B cell (primary cell): ENCODE results near the gene PNPLA1.

Source experiments
- EZH2 ChIP-seq: IDR thresholded peaks from 2 replicates; pipeline ENCODE4 v1.6.1; 2012; ENCODE audit warnings: borderline replicate concordance, low read depth, mild to moderate bottlenecking, moderate library complexity, low read length; ENCODE audit not compliant: insufficient read depth, poor library complexity, severe bottlenecking
- TF ChIP-seq, protein P1 (sequence below): fragments of 200-600 bp; IDR thresholded peaks from one replicate; pipeline ENCODE4 v1.8.0; 2022; ENCODE audit warnings: antibody characterized with exemption, mild to moderate bottlenecking

- TF ChIP-seq EZH2: no peak
- TF ChIP-seq, protein P1, sequence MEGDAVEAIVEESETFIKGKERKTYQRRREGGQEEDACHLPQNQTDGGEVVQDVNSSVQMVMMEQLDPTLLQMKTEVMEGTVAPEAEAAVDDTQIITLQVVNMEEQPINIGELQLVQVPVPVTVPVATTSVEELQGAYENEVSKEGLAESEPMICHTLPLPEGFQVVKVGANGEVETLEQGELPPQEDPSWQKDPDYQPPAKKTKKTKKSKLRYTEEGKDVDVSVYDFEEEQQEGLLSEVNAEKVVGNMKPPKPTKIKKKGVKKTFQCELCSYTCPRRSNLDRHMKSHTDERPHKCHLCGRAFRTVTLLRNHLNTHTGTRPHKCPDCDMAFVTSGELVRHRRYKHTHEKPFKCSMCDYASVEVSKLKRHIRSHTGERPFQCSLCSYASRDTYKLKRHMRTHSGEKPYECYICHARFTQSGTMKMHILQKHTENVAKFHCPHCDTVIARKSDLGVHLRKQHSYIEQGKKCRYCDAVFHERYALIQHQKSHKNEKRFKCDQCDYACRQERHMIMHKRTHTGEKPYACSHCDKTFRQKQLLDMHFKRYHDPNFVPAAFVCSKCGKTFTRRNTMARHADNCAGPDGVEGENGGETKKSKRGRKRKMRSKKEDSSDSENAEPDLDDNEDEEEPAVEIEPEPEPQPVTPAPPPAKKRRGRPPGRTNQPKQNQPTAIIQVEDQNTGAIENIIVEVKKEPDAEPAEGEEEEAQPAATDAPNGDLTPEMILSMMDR: no peak
Observed at GRCh38 chr6:36329798-36330291, 60.0 kb downstream of the PNPLA1 start.
